SK-N-SH (cell line): ENCODE data around the gene SMIM29. TPM values are rescaled to one million over a fixed set of nuclear protein-coding genes. Genes with fewer than 3 reads are reported as not detected.

Experiments used
- CTCF ChIA-PET: fragments of 300-600, 350-600 bp; formaldehyde crosslinking; extraction: SDS; loops from one replicate; lab custom pipeline; 2021; lab: Yijun Ruan, JAX
- POLR2A ChIA-PET: fragments of 350-600 bp; sonication (Branson Sonifier 250); formaldehyde crosslinking; extraction: SDS; loops from one replicate; lab custom pipeline; 2020; ENCODE audit warnings: antibody characterized with exemption, inconsistent platforms; lab: Yijun Ruan, JAX
- DNase-seq: peaks from one replicate; pipeline ENCODE4 v3.0.0; 2012
- H2AFZ ChIP-seq: fragments of 200-600 bp; sonication (generic); 2 replicates; pipeline ENCODE4 v1.8.1; 2016; ENCODE audit warnings: antibody characterized with exemption, mild to moderate bottlenecking, low read depth
- H3F3A ChIP-seq: fragments of 200-600 bp; sonication (generic); replicated peaks from 2 replicates; pipeline ENCODE3; 2016; ENCODE audit warnings: antibody characterized with exemption, mild to moderate bottlenecking; ENCODE audit not compliant: insufficient read depth
- H3K27ac ChIP-seq, 2 experiments: fragments of 200-500 bp in 1 of 2; fragments of 200-600 bp in 1 of 2; sonication (Bioruptor generic) in 1 of 2; sonication (generic), shearing (Covaris generic) in 1 of 2; 2 replicates each; pipeline versions ENCODE4 v1.5.1 to v1.6.1; 2014 to 2016; ENCODE audit warnings: low read depth in 2 of 2, inconsistent platforms in 1 of 2, low read length in 1 of 2, mild to moderate bottlenecking in 1 of 2, mixed read lengths in 1 of 2
- H3K27me3 ChIP-seq: fragments of 200-600 bp; sonication (generic), shearing (Covaris generic); 2 replicates; pipeline ENCODE4 v1.6.1; 2016; ENCODE audit warnings: mixed run types; ENCODE audit not compliant: insufficient read depth
- H3K36me3 ChIP-seq, 2 experiments: fragments of 200-500 bp in 1 of 2; fragments of 200-600 bp in 1 of 2; sonication (Bioruptor generic) in 1 of 2; sonication (generic) in 1 of 2; replicated peaks in 1 of 2; 2 replicates each; pipeline versions ENCODE3 to v1.5.1; 2014 to 2016; ENCODE audit warnings: low read length in 1 of 2, mild to moderate bottlenecking in 1 of 2; ENCODE audit not compliant: insufficient read depth in 2 of 2, control insufficient read depth in 1 of 2
- H3K4me1 ChIP-seq, 2 experiments: fragments of 200-500 bp in 1 of 2; fragments of 200-600 bp in 1 of 2; sonication (Bioruptor generic) in 1 of 2; sonication (generic), shearing (Covaris generic) in 1 of 2; 2 replicates each; pipeline versions ENCODE4 v1.5.1 to v1.6.1; 2014 to 2016; ENCODE audit warnings: low read depth in 1 of 2, low read length in 1 of 2, mixed run types in 1 of 2; ENCODE audit not compliant: insufficient read depth in 2 of 2, control insufficient read depth in 1 of 2
- H3K4me2 ChIP-seq: fragments of 200-600 bp; sonication (generic), shearing (Covaris generic); 2 replicates; pipeline ENCODE4 v1.6.1; 2017; ENCODE audit warnings: mixed run types
- H3K4me3 ChIP-seq, 2 experiments: fragments of 200-500 bp in 1 of 2; fragments of 200-600 bp in 1 of 2; sonication (Bioruptor generic) in 1 of 2; sonication (generic), shearing (Covaris generic) in 1 of 2; 2 replicates each; pipeline versions ENCODE4 v1.5.1 to v1.8.1; 2014 to 2016; ENCODE audit warnings: low read depth in 2 of 2, inconsistent platforms in 1 of 2, low read length in 1 of 2, mild to moderate bottlenecking in 1 of 2, mixed read lengths in 1 of 2, moderate library complexity in 1 of 2
- H3K79me2 ChIP-seq: fragments of 200-600 bp; sonication (generic); 2 replicates; pipeline ENCODE4 v1.8.1; 2017; ENCODE audit warnings: mild to moderate bottlenecking; ENCODE audit not compliant: insufficient read depth
- H3K9ac ChIP-seq: fragments of 200-600 bp; sonication (generic); 2 replicates; pipeline ENCODE4 v1.6.1; 2017; ENCODE audit warnings: mixed run types
- H3K9me2 ChIP-seq: fragments of 200-600 bp; sonication (generic); 2 replicates; pipeline ENCODE4 v1.6.1; 2017; ENCODE audit warnings: mixed run types
- H3K9me3 ChIP-seq: fragments of 200-600 bp; sonication (generic); 2 replicates; pipeline ENCODE4 v1.6.1; 2017; ENCODE audit warnings: mixed run types, mild to moderate bottlenecking, moderate library complexity
- H4K20me1 ChIP-seq: fragments of 200-600 bp; sonication (generic); 2 replicates; pipeline ENCODE4 v1.6.1; 2017; ENCODE audit warnings: mild to moderate bottlenecking, mixed run types; ENCODE audit not compliant: insufficient read depth
- CTCF ChIP-seq: fragments of 200-600 bp; sonication (generic); IDR thresholded peaks from 2 replicates; pipeline ENCODE4 v1.6.1; 2017; ENCODE audit warnings: antibody characterized with exemption, mild to moderate bottlenecking, moderate library complexity
- ELF1 ChIP-seq: IDR thresholded peaks from 2 replicates; pipeline ENCODE4 v1.4.0; 2012
- EP300 ChIP-seq, 2 experiments: IDR thresholded peaks; 2 replicates each; pipeline versions ENCODE4 v1.4.0 to v1.6.1; 2012; ENCODE audit warnings: borderline replicate concordance in 1 of 2, low read depth in 1 of 2, low read length in 1 of 2
- FOSL2 ChIP-seq: IDR thresholded peaks from 2 replicates; pipeline ENCODE4 v1.4.0; 2012; ENCODE audit warnings: low read depth, mild to moderate bottlenecking, moderate library complexity, borderline replicate concordance
- GATA2 ChIP-seq: sonication (generic); formaldehyde crosslinking; IDR thresholded peaks from 2 replicates; pipeline ENCODE4 v1.5.0; 2020; ENCODE audit warnings: mild to moderate bottlenecking, missing genetic modification reagents
- MAX ChIP-seq: IDR thresholded peaks from 2 replicates; pipeline ENCODE4 v1.4.0; 2012; ENCODE audit warnings: low read depth
- MXI1 ChIP-seq: IDR thresholded peaks from 2 replicates; pipeline ENCODE4 v1.6.1; 2012; ENCODE audit warnings: mild to moderate bottlenecking, low read depth, low read length, improper control_type of control experiment
- RAD21 ChIP-seq: IDR thresholded peaks from 2 replicates; pipeline ENCODE4 v1.6.1; 2012; ENCODE audit warnings: mild to moderate bottlenecking, low read length
- SMC3 ChIP-seq: IDR thresholded peaks from 2 replicates; pipeline ENCODE4 v1.6.1; 2012; ENCODE audit warnings: low read depth, low read length, improper control_type of control experiment
- WGBS: methylation state at CpG from one replicate; pipeline ENCODE4 v1.1.6; 2017; ENCODE audit warnings: low lambda C conversion rate; 5-methylcytosine and 5-hydroxymethylcytosine counted together
- polyA plus RNA-seq, 3 experiments: library from polyadenylated mRNA; depleted of rRNA; stranded (reverse); fragments of >200 nt; gene quantifications; 2 replicates each; pipeline ENCODE4 v1.2.3, GENCODE V29; 2012
- TF ChIP-seq, protein P1 (sequence below): IDR thresholded peaks from 2 replicates; pipeline ENCODE4; 2012

The SMIM29 gene
- polyA plus RNA-seq, 1 of the 3 experiments (the other 2 are of a cell fraction), result 50.2 TPM

- Histone ChIP-seq H3K9me2 (no peaks in the 10 kb centered on the region), H4K20me1 (no peaks in the 10 kb centered on the region), H3F3A (peaks cover 41% of the 10 kb centered on the region), H3K9ac (peak overlapping the region; percentile 95), H3K4me1 (peaks cover 9 to 43% of the 10 kb centered on the region in 2 experiments), H2AFZ (no peak overlapping the region), H3K27ac (peak overlapping the region; percentile 72 to 85), H3K4me3 (peak overlapping the region; percentile 80 to 82), H3K4me2 (peak overlapping the region; percentile 81), H3K27me3 (no peaks in the 10 kb centered on the region), H3K9me3 (no peaks in the 10 kb centered on the region)
- POLR2A ChIA-PET, result no interaction called here
- WGBS, result 48% methylated on average over 12 of the region's 14 CpGs
- peak; percentile 59 for DNase-seq
- TF ChIP-seq FOSL2 (peak; percentile 40; the same call in 1 of the 2 replicates), GATA2 (CRISPR knock-in tag) (no peak)
- TF ChIP-seq, protein P1, sequence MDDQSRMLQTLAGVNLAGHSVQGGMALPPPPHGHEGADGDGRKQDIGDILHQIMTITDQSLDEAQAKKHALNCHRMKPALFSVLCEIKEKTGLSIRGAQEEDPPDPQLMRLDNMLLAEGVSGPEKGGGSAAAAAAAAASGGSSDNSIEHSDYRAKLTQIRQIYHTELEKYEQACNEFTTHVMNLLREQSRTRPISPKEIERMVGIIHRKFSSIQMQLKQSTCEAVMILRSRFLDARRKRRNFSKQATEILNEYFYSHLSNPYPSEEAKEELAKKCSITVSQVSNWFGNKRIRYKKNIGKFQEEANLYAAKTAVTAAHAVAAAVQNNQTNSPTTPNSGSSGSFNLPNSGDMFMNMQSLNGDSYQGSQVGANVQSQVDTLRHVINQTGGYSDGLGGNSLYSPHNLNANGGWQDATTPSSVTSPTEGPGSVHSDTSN, result 0 out of 2 replicates have a peak, but pooled peaks have one; percentile 26
- TF ChIP-seq, all 33 proteins: peak for 2
- H3K36me3 ChIP-seq, result peaks cover 11 to 17% of the 10 kb centered on the region in 2 experiments
- H3K79me2 ChIP-seq, result peaks cover 30% of the 10 kb centered on the region
- CTCF ChIA-PET, result no interaction called here
Measured at GRCh38 chr6:34238585-34239499, 10.0 kb downstream of the SMIM29 start.

GRCh38 chr6:34237722-34238584 lies 10.9 kb downstream of the SMIM29 start:
- POLR2A ChIA-PET, result interaction anchor here (1.2 to 1.7 kb wide), 2 partner anchors 10 to 14 kb away, joined by 3 to 15 read pairs; no protein-coding TSS in a partner anchor
- DNase-seq, result peak; percentile 91

More at GRCh38 chr6:34237722-34238584, 10.9 kb downstream of the SMIM29 start:
- peaks cover 9 to 34% of the 10 kb centered on the region in 2 experiments for H3K4me1 ChIP-seq
- H3K9ac ChIP-seq, result peak overlapping the region; percentile 95
- peak overlapping the region; percentile 81 for H3K4me2 ChIP-seq
- H3F3A ChIP-seq, result peaks cover 40% of the 10 kb centered on the region
- no peak for TF ChIP-seq RAD21
- peak; percentile 50 for TF ChIP-seq CTCF
- TF ChIP-seq SMC3, result 0 out of 2 replicates have a peak, but pooled peaks have one; percentile 12
- TF ChIP-seq EP300 (IDR thresholded peaks at IDR 0.05; ENCODE audit: borderline replicate concordance in 1 of 2, low read depth in 1 of 2, low read length in 1 of 2), result 0 out of 4 replicates have a peak, but pooled peaks of 1 of the 2 experiments have one; percentile 2
- TF ChIP-seq ELF1, result no peak
- peak; percentile 67 for TF ChIP-seq MXI1
- TF ChIP-seq MAX, result peak; percentile 90
- TF ChIP-seq, all 33 proteins: peak for 5
- no peaks in the 10 kb centered on the region for H4K20me1 ChIP-seq
- peaks cover 30% of the 10 kb centered on the region for H3K79me2 ChIP-seq
- CTCF ChIA-PET, result interaction anchor here (1.4 to 2.0 kb wide), 3 partner anchors 11 to 289 kb away, joined by 4 to 18 read pairs (median 4); no protein-coding TSS in a partner anchor
- peak overlapping the region; percentile 80 to 82 for H3K4me3 ChIP-seq
- H3K9me3 ChIP-seq, result no peaks in the 10 kb centered on the region
- H2AFZ ChIP-seq, result peak overlapping the region; percentile 76; the same call in 1 of the 2 replicates
- H3K27ac ChIP-seq, result peak overlapping the region; percentile 72 to 85
- H3K27me3 ChIP-seq, result no peaks in the 10 kb centered on the region
- H3K36me3 ChIP-seq, result peaks cover 11 to 17% of the 10 kb centered on the region in 2 experiments
- 5% methylated on average over 31 of the region's 64 CpGs for WGBS
- no peaks in the 10 kb centered on the region for H3K9me2 ChIP-seq
